Medulla oblongata (tissue), 1 donor: ENCODE measurements around the gene TEF.
"Not testable (repeated sequence)": the region's sequence is repeated elsewhere in the genome, so short reads cannot be mapped to it uniquely, and the experiment has no call there.

Experiments
- DNase-seq: peaks from one replicate; pipeline ENCODE4 v3.0.0-alpha.2; 2015; ENCODE audit errors: extremely low spot score

The TEF gene

GRCh38 chr22:41382098-41382578 is 396 bp downstream of the TEF start:
- peak; percentile 73 for DNase-seq

- DNase-seq: peak; percentile 37
Observed at GRCh38 chr22:41382610-41383009, 868 bp downstream of the TEF start.

DNA sequence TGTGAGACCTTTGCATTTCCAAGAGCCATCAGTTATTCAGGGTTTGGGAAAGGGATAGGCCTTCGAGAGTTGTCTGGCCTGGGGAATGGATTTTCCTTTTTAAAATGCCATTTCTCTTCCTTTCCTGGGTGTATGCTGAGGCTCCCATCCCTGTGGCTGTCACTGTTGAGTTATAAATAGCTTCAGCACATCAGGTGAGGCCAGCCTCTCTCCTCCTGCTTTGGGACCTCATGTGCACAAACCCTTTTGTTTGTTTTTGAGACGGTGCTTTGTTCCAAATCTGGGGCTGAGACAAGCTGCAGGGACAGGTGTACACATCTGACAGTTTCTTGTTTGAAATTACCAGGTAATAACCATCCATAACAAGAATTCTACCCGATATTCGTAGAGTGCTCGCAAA is 1.3 kb downstream of the TEF start:
- no peak for DNase-seq

DNA sequence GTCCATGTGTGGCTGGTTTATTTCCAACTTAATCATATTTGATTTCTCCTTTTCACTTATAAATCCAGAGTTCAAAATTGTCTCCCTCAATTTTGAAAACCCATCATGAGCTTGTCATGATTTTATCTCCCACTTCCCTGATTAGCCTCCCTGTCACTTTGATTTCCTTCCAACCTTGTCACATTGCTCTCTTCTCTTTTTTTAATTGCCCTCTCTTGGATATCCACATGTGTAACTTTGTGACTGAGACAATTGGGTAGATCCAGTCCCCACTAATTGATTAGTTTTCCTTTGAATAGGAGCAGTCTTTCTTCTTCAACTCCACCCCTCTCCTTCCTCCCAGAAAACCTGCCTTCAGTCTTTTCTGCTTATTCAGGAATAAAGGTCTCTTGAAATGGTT is 2.4 kb downstream of the TEF start:
- no peak for DNase-seq

DNA sequence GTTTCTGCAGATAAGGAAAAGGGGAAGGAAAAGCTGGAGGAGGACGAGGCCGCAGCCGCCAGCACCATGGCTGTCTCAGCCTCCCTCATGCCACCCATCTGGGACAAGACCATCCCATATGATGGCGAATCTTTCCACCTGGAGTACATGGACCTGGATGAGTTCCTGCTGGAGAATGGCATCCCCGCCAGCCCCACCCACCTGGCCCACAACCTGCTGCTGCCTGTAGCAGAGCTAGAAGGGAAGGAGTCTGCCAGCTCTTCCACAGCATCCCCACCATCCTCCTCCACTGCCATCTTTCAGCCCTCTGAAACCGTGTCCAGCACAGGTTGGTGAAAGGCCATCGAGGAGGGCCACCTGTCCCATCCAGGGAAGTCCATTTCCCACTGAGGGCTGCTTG is 5.6 kb downstream of the TEF start:
- no peak for DNase-seq

- no peak for DNase-seq
Observed at GRCh38 chr22:41394012-41394356, 12.2 kb downstream of the TEF start.

DNA sequence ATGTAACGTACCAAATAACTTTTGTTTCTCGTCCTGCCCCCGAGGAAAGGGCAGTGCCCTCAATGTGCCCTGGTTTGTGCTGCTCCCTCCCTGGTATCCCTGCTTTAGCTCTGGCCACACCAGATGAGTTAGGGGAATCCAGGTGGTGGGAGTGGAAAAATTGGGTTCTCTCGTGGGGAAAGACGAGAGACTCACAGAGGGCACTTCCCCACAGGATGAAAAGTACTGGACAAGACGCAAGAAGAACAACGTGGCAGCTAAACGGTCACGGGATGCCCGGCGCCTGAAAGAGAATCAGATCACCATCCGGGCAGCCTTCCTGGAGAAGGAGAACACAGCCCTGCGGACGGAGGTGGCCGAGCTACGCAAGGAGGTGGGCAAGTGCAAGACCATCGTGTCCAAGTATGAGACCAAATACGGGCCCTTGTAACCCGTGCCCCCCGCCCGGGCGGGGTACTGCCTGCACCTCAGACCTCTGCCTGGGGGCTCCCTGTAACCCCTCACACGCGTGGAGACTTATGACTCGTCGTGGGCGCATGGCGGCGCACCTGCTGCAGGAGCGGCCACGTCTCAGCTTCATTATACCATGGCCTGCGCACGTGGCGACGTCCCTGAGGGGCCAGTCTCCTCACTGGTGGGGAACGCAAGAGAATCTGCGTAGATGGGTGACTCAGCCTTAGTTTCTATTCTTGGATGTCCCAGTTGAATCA is 13.9 kb downstream of the TEF start:
- DNase-seq: no peak

DNA sequence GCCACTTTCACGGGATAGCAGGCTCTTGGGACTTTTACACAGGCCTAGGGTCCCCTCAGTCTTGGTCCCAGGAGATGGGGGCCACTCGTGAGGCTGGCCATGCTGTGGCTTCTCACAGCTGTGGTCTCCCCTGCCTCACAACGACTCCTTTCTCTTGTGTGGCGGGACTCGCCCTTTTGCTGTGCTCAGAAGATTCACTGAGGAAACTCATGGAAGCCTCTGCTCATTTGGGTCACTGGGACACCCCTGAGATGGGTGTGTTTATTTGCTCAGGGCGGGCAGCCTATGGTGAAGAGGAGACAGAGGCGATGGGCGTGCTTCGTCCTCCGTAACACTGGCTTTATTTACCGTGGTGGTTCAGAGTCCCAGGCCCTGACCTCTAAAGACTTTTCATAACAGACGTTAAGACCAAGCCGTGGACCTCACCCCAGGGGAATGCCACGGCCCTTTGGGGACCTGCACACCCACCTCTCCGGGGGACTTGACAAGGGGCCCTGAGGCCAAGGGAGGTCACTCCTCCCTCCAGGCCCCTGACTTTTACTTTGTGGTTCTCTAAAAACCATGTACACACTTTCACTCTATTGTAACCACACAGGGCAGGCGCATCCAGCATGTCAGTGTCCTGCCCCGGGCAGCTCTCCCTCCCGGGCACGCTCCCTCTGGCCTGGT is 15.5 kb downstream of the TEF start:
- no peak for DNase-seq

DNA sequence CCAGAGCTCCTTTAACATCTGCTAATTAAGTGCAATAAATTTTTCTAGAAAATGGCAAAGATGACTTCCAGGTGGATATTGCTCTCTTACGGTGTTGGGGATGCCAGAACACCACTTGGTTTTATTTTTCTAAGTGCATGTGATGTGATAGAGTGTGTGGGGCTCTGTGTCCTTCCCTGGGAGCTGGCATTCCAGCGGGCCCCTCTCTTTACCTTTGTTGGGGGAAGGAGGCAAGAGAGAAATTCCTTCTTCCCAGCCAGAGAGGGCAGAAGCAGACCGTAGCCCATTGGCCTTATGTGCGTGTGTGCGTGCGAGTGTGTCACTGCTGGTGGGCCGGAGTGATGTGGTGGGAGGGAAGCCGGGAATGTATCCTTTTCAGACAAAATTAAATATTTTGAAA is 17.2 kb downstream of the TEF start:
- no peak for DNase-seq

DNA sequence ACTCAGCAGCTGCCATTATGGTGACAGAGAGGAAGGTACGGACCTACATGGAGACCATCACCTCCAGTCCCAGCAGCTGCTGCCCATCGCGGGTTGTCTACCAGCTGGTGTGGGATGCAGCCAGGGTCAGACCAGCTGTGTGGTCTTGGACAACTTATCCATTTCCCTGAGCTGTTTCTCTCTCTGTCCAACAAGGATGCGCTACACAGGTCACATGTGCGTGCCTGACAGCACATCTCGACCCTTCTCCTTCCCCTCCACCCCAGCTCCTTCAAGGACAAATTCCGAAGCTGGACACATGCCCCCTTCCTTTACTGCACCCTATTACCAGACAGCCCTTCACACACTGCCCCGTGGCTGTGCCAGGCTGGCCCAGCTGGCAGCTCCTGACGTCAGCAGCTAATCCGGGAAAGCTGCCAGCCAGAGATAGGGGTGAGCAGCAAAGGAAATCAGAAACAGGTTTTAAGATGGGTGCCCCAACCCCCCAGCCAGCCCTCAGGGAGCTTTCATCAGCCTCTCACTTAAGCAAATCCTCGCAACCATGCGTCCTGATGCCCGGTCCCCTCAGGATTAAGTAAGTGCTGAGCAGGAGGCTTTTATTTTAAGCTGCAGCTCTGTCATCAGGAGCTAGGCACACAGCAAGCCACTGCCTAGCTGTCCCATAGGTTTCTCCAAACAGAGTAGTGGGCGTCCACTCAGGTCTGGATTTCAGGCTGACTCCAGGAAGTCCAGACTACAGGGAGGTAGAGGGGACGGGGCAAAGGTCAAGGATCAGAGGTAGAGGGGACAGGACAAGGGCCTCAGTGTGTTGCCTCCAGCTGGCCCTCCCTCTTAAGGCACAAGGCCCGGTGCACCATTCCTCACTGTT is 20.3 kb downstream of the TEF start:
- DNase-seq: peak; percentile 96

- not testable (repeated sequence) for DNase-seq
Observed at GRCh38 chr22:41402851-41403250, 21.1 kb downstream of the TEF start.

- peak; percentile 98 for DNase-seq
Observed at GRCh38 chr22:41403532-41404318, 22.0 kb downstream of the TEF start.

GRCh38 chr22:41405588-41405987 is 23.8 kb downstream of the TEF start:
- no peak for DNase-seq

DNA sequence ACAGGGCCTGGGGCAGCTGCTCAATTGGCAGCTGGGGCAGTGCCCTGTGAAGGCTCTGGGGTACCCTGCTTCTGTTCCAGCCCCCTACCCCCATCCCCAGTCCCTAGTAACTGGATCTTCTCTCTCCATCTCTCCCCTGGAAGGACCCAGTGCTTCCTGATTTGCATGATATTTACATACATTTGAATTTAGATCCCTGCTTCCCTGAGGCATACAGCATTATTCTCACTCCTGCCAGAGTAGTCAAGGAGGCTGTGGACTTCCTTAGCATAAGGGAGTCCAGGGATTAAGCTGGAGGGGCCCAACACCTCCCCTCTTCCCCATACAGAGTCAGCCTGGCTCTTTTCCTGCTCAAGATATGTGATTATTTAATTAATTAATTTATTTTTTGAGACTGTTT is 24.7 kb downstream of the TEF start:
- DNase-seq: no peak

- DNase-seq: no peak
Observed at GRCh38 chr22:41407433-41407832, 25.7 kb downstream of the TEF start.

DNA sequence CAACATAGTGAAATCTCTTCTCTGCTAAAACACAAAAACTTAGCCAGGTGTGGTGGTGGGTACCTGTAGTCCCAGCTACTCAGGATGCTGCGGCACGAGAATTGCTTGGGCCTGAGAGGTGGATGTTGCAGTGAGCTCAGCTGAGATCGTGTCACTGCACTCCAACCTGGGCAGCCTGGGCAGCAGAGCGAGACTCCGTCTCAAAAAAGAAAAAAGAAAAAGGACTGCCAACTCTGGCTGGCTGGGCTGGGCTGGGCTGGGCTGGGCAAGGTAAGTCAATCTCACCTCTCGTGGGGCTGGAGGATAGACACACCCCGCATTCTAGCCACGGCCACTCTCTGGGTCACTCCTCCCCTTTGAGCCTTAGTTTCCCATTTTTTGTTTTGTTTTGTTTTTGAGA is 26.9 kb downstream of the TEF start:
- DNase-seq: no peak

DNA sequence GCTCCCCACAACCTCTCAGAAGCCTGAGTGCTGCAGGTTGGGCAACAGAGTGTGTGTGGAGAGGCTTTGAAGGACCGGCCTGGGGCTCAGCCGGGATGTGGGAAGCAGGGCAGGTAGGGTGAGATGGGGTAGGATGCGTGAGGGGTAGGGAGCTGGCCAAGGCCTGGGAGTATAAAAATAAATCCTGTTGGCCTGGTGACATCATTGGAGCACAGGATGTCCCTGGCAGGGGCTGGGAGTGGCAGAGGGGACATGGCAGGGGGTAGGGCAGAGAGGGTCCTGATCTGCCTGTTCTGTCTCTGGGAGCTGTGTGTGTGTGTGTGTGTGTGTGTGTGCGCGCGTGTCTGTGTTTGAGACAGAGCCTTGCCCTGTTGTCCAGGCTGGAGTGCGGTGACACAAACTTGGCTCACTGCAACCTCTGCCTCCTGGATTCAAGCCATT is 28.6 kb downstream of the TEF start:
- no peak for DNase-seq

DNA sequence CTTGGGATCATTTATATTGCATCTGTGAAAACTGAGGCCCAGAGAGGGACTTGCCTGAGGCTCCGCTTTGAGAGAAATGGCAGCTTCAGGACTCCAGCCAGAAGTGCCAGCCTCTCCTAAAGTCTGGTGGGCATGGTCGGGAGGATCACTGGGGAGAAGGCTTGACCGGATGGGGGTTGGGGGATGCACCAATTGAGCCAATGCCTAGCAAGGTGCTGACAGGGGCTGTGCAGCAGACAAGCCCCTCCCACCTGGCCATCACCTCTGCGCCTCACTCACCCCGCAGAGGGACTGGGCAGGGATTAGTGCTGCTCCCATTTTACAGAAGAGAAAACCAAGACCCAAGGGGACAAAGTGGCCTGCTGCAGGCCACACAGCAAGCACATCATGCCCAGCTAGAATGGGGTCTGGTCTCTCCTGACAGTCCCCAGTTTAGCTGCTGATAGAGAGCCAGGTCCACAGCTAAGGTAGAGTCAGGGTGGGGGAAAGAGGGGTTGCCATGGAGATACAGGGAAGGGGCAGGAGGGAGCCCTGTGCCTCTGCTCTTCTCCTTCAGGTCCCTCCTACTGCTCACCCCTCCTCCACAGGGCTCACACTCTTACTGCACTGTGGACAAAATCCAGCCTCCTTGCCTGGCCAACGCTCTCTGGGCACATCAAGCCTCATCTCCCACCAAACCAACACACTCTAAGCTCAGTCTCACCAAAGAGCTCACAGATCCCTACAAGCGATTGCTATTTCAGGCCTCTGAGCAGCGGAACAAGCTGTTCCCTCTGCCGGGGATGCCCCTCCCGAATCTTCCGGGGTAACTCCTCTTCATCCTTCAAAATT is 29.5 kb downstream of the TEF start:
- DNase-seq: no peak

DNA sequence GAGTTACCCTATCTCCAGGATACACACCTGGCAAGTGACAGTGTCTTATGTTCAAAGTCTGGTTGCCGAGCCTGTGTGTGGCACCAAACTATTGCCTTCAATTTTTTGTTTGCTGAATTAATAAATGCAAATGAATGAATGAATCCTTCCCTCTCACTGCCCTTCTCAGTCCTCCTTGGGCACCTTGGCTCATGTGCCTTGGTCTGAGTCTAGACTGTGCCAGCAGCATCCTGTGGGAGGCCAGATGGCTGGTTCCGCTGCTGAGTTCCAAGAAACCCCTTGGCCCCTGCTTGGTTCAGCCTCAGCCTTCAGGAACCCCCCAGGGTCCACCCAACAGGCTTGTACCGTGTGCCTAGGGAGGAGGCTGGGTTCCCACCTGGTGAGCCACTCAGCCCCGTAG is 33.8 kb downstream of the TEF start:
- peak; percentile 6 for DNase-seq

GRCh38 chr22:41417622-41418390 is 36.1 kb downstream of the TEF start:
- peak; percentile 98 for DNase-seq
